Peyer's patch (tissue), 4 donors: ENCODE measurements around the gene AKR1E2. TPM values are rescaled to one million over a fixed set of nuclear protein-coding genes. Genes with fewer than 3 reads are reported as not detected.

ENCODE experiments used
- DNase-seq, 3 donors: peaks; one replicate each; pipeline ENCODE4 v3.0.0-alpha.2; 2017 to 2019
- H3K27ac ChIP-seq, 4 donors: fragments of 200-600 bp; sonication (generic); one replicate each; pipeline ENCODE4 v1.5.1; 2016 to 2019
- H3K27me3 ChIP-seq, 2 donors: fragments of 200-600 bp; sonication (generic); one replicate each; pipeline ENCODE4 v1.5.1; 2019
- H3K36me3 ChIP-seq, 3 donors: fragments of 200-600 bp; sonication (generic); one replicate each; pipeline ENCODE4 v1.5.1; 2016 to 2019
- H3K4me1 ChIP-seq, 4 donors: fragments of 200-600 bp; sonication (generic); one replicate each; pipeline ENCODE4 v1.5.1; 2016 to 2019
- H3K4me3 ChIP-seq, 4 donors: fragments of 200-600 bp; sonication (generic); 1 replicate in 3 of 4; 2 replicates in 1 of 4; pipeline ENCODE4 v1.5.1; 2016 to 2019; ENCODE audit warnings: mild to moderate bottlenecking in 1 of 4
- H3K9me3 ChIP-seq, 4 donors: fragments of 200-600 bp; sonication (generic); one replicate each; pipeline ENCODE4 v1.5.1; 2016 to 2019; ENCODE audit warnings: mild to moderate bottlenecking in 1 of 4
- CTCF ChIP-seq, 6 experiments: fragments of 450-650 bp in 4 of 6; fragments of 200-600 bp in 2 of 6; sonication (generic) in 1 of 6; IDR thresholded peaks; one replicate each; pipeline ENCODE4 v1.5.1; 2017 to 2019; ENCODE audit warnings: antibody characterized with exemption in 6 of 6, mild to moderate bottlenecking in 3 of 6, moderate library complexity in 1 of 6
- POLR2A ChIP-seq, 2 donors: fragments of 450-650 bp; IDR thresholded peaks; one replicate each; pipeline ENCODE4 v1.5.1; 2017; ENCODE audit warnings: antibody characterized with exemption in 2 of 2, mild to moderate bottlenecking in 2 of 2, moderate library complexity in 2 of 2
- total RNA-seq, 4 donors: library from RNA; depleted of rRNA; stranded (reverse); fragments of >200 nt; gene quantifications; one replicate each; pipeline ENCODE4 v1.1.0, GENCODE V29; 2016

AKR1E2 gene
- total RNA-seq, 4 donors from 2014 or later: 2.0 to 59.4 (median 3.6) TPM

- Histone ChIP-seq H3K4me1 (peaks cover 0 to 5% (median 0%) of the 10 kb centered on the region in 4 donors), H3K27me3 (no peaks in the 10 kb centered on the region), H3K9me3 (no peaks in the 10 kb centered on the region), H3K4me3 (no peak overlapping the region), H3K36me3 (no peaks in the 10 kb centered on the region), H3K27ac (no peak overlapping the region)
- no peak for TF ChIP-seq POLR2A (IDR thresholded peaks at IDR 0.05)
- TF ChIP-seq CTCF (IDR thresholded peaks at IDR 0.05): no peak
- DNase-seq: no peak
These were observed 4.5 kb downstream of the AKR1E2 start for GRCh38 chr10:4830551-4830950.

- H3K27me3 ChIP-seq: no peaks in the 10 kb centered on the region
- no peak overlapping the region for H3K27ac ChIP-seq
- TF ChIP-seq POLR2A (IDR thresholded peaks at IDR 0.05) (no peak), CTCF (IDR thresholded peaks at IDR 0.05) (no peak)
- DNase-seq: no peak
- no peaks in the 10 kb centered on the region for H3K9me3 ChIP-seq
- no peak overlapping the region for H3K4me3 ChIP-seq
- H3K36me3 ChIP-seq: no peaks in the 10 kb centered on the region
- peaks cover 0 to 5% (median 0%) of the 10 kb centered on the region in 4 donors for H3K4me1 ChIP-seq
These were observed 5.1 kb downstream of the AKR1E2 start for GRCh38 chr10:4831091-4831490.

GRCh38 chr10:4833286-4833685 is 7.3 kb downstream of the AKR1E2 start:
- Histone ChIP-seq H3K36me3 (no peaks in the 10 kb centered on the region), H3K4me1 (no peaks in the 10 kb centered on the region), H3K27me3 (no peaks in the 10 kb centered on the region), H3K4me3 (no peak overlapping the region), H3K9me3 (no peaks in the 10 kb centered on the region), H3K27ac (no peak overlapping the region)
- DNase-seq: no peak
- TF ChIP-seq POLR2A (IDR thresholded peaks at IDR 0.05) (no peak), CTCF (IDR thresholded peaks at IDR 0.05) (no peak)

- TF ChIP-seq POLR2A (IDR thresholded peaks at IDR 0.05) (no peak), CTCF (IDR thresholded peaks at IDR 0.05) (no peak)
- Histone ChIP-seq H3K4me3 (no peak overlapping the region), H3K36me3 (no peaks in the 10 kb centered on the region)
These were observed 8.9 kb downstream of the AKR1E2 start for GRCh38 chr10:4834898-4835405.

GRCh38 chr10:4835494-4835918 is 9.5 kb downstream of the AKR1E2 start:
- no peak for DNase-seq
- no peaks in the 10 kb centered on the region for H3K4me1 ChIP-seq
- H3K27ac ChIP-seq: no peak overlapping the region
- no peak overlapping the region for H3K4me3 ChIP-seq
- TF ChIP-seq CTCF (IDR thresholded peaks at IDR 0.05) (no peak), POLR2A (IDR thresholded peaks at IDR 0.05) (no peak)
- no peaks in the 10 kb centered on the region for H3K36me3 ChIP-seq
- no peaks in the 10 kb centered on the region for H3K9me3 ChIP-seq
- no peaks in the 10 kb centered on the region for H3K27me3 ChIP-seq

More at GRCh38 chr10:4834898-4835405, 8.9 kb downstream of the AKR1E2 start:
- DNase-seq: no peak
- Histone ChIP-seq H3K9me3 (no peaks in the 10 kb centered on the region), H3K27me3 (no peaks in the 10 kb centered on the region), H3K4me1 (no peaks in the 10 kb centered on the region), H3K27ac (no peak overlapping the region)
